Adrenal gland (tissue), 12 donors: ENCODE results near the gene CCL1. TPM values are rescaled to one million over a fixed set of nuclear protein-coding genes. Genes with fewer than 3 reads are reported as not detected.
A peak's percentile ranks its signal among the peaks of the same experiment; 100 is the strongest.

Source experiments
- DNase-seq, 7 donors: peaks; one replicate each; pipeline ENCODE4 v3.0.0-alpha.2; 2019 to 2020
- H3K27ac ChIP-seq, 5 donors: fragments of 200-600 bp; sonication (generic) in 4 of 5; 1 replicate in 3 of 5; 2 replicates in 2 of 5; pipeline versions ENCODE4 v1.5.1 to v1.8.0; 2016 to 2020; ENCODE audit warnings: mild to moderate bottlenecking in 1 of 5
- H3K27me3 ChIP-seq: fragments of 200-600 bp; 2 replicates; pipeline ENCODE4 v1.8.0; 2021
- H3K36me3 ChIP-seq, 2 donors: fragments of 200-600 bp; replicated peaks in 1 of 2; 1 replicate in 1 of 2; 2 replicates in 1 of 2; pipeline versions ENCODE4 v1.5.1 to v1.8.0; 2018 to 2022
- H3K4me1 ChIP-seq, 2 donors: fragments of 200-600 bp; replicated peaks in 1 of 2; 1 replicate in 1 of 2; 2 replicates in 1 of 2; pipeline versions ENCODE4 v1.5.1 to v1.8.0; 2018 to 2021
- H3K4me3 ChIP-seq, 4 donors: fragments of 200-600 bp; sonication (generic) in 3 of 4; one replicate each; pipeline ENCODE4 v1.5.1; 2016 to 2018
- H3K9me3 ChIP-seq, 3 donors: fragments of 200-600 bp; sonication (generic) in 1 of 3; replicated peaks in 1 of 3; 1 replicate in 2 of 3; 2 replicates in 1 of 3; pipeline versions ENCODE4 v1.5.1 to v1.8.0; 2016 to 2021
- CTCF ChIP-seq, 6 experiments: fragments of 450-650 bp in 4 of 6; fragments of 200-600 bp in 2 of 6; sonication (generic) in 1 of 6; IDR thresholded peaks; 1 replicate in 5 of 6; 2 replicates in 1 of 6; pipeline versions ENCODE4 v1.5.1 to v1.8.0; 2016 to 2021; ENCODE audit warnings: antibody characterized with exemption in 6 of 6, mild to moderate bottlenecking in 2 of 6, moderate library complexity in 1 of 6
- POLR2A ChIP-seq, 2 donors: fragments of 450-650 bp; IDR thresholded peaks; one replicate each; pipeline ENCODE4 v1.6.1; 2017; ENCODE audit warnings: antibody characterized with exemption in 2 of 2, mild to moderate bottlenecking in 2 of 2, moderate library complexity in 1 of 2
- WGBS, 4 donors: extraction: QIAGEN DNeasy Blood & Tissue Kit in 2 of 4; methylation state at CpG; one replicate each; pipeline versions ENCODE4 v1.1.5 to v1.1.7; 2013 to 2017; 5-methylcytosine and 5-hydroxymethylcytosine counted together
- intact Hi-C, 2 donors: fragments of 100-400 bp; cut with DNase I; formaldehyde crosslinking; loops; one replicate each; pipeline versions ENCODE4 v1.14.1 to v1.15.0; 2022 to 2023
- polyA plus RNA-seq, 3 donors: library from polyadenylated mRNA; stranded (reverse); fragments of 200-250 nt in 2 of 3; fragments of 350-450 nt in 1 of 3; fragmentation: Illumina TruSeq in 1 of 3; extraction: RNeasy Lipid Tissue Mini Kit (QIAGEN cat#74804) in 1 of 3; gene quantifications; one replicate each; pipeline ENCODE4 v1.2.3, GENCODE V29; 2013 to 2014
- total RNA-seq, 9 donors: library from RNA; depleted of rRNA in 4 of 9; stranded (reverse); fragments of >200 nt in 4 of 9; fragments of 120-200 nt in 1 of 9; fragmentation: NEBNext Ultra II Directional in 1 of 9; extraction: Animal tissue kit (Norgen Biotek cat#: 25700) in 1 of 9; gene quantifications; one replicate each; pipeline versions ENCODE4 v1.1.0 to v1.2.4, GENCODE V29; 2013 to 2023
- donor health status: healthy with polysubstance abuse.
- donor health status: Bipolar disorder and iron deficiency.
- donor health status: DM: yes; HTN: yes; CAD: no.
- donor health status: DM: no; HTN: no; CAD: no.
- donor health status: DM: no; HTN: no; CAD: no.
- donor health status: DM: yes; HTN: yes; CAD: no.

CCL1 gene
- total and polyA plus RNA-seq, 12 donors: not detected

- Histone ChIP-seq H3K27ac (no peak overlapping the region), H3K27me3 (peaks cover 2% of the 10 kb centered on the region), H3K4me3 (no peak overlapping the region), H3K9me3 (no peaks in the 10 kb centered on the region), H3K36me3 (no peaks in the 10 kb centered on the region), H3K4me1 (peaks cover 0 to 5% of the 10 kb centered on the region in 2 donors)
- DNase-seq: no peak
- 35 to 54% (median 41%) methylated on average over 7 of the region's 7 CpGs for WGBS, 4 donors
- no peak for TF ChIP-seq POLR2A (IDR thresholded peaks at IDR 0.05)
- TF ChIP-seq CTCF (IDR thresholded peaks at IDR 0.05): no peak
- intact Hi-C loops: no loop called here
Measured at GRCh38 chr17:34382621-34383124, 19.6 kb upstream of the CCL1 start.

- intact Hi-C loops: no loop called here
- Histone ChIP-seq H3K36me3 (no peaks in the 10 kb centered on the region), H3K9me3 (no peaks in the 10 kb centered on the region), H3K27ac (no peak overlapping the region), H3K4me1 (peaks cover 0 to 5% of the 10 kb centered on the region in 2 donors), H3K4me3 (no peak overlapping the region), H3K27me3 (no peaks in the 10 kb centered on the region)
- no peak for DNase-seq
- WGBS, 4 donors: 73 to 84% (median 77%) methylated on average over 5 of the region's 5 CpGs
- TF ChIP-seq CTCF (IDR thresholded peaks at IDR 0.05): no peak
- no peak for TF ChIP-seq POLR2A (IDR thresholded peaks at IDR 0.05)
Measured at GRCh38 chr17:34379868-34380267, 16.8 kb upstream of the CCL1 start.

GRCh38 chr17:34378664-34379101 is 15.7 kb upstream of the CCL1 start:
- intact Hi-C loops: no loop called here
- 31 to 45% (median 44%) methylated on average over 6 of the region's 6 CpGs for WGBS, 4 donors
- TF ChIP-seq CTCF (IDR thresholded peaks at IDR 0.05): no peak
- no peak for TF ChIP-seq POLR2A (IDR thresholded peaks at IDR 0.05)
- H3K36me3 ChIP-seq: no peaks in the 10 kb centered on the region
- no peak overlapping the region for H3K4me3 ChIP-seq
- H3K4me1 ChIP-seq: peaks cover 0 to 5% of the 10 kb centered on the region in 2 donors
- DNase-seq: peak in 2 of 7 donors; percentile 25 to 35
- H3K27me3 ChIP-seq: no peaks in the 10 kb centered on the region
- no peaks in the 10 kb centered on the region for H3K9me3 ChIP-seq
- H3K27ac ChIP-seq: no peak overlapping the region

DNA sequence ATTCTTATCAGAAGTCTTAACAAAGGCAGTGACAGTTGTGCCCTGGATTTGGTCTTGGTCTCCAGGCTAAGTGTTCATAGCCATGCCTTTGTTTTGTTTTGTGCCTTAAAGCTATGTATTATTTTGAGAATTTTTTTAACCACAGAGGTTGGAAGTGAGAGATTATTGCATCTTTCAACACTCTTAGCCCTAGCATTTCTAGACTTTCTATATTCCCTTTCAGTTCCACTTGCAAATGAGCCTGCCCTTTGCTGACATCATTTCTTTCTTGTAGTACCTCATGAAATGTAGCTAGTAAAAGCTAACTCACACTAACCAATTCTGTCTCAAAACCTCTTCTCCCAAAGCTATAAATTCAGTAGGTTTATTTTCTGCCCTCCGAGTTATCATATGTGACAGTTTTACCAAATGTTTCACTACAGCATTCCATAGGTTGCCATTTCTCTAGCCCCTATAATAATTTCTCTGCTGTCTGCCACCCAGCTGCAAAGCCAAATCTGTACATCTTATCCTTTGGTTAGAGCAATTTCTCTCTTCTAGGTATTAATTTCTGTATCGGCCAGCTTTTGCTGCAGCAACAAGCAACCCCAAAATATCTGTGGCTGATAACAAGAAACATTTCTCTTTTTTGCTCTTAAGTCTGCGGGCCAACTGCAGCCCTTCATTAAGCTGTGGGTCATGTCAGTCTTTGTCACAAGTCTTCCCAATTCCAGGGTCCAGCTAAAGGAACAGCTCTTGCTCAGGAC is 14.2 kb upstream of the CCL1 start:
- H3K27me3 ChIP-seq: no peaks in the 10 kb centered on the region
- no peaks in the 10 kb centered on the region for H3K9me3 ChIP-seq
- H3K27ac ChIP-seq: no peak overlapping the region
- H3K36me3 ChIP-seq: no peaks in the 10 kb centered on the region
- no peak overlapping the region for H3K4me3 ChIP-seq
- intact Hi-C loops: no loop called here
- WGBS, 4 donors: 82 to 91% (median 84%) methylated on average over 3 of the region's 3 CpGs
- H3K4me1 ChIP-seq: peaks cover 0 to 5% of the 10 kb centered on the region in 2 donors
- no peak for DNase-seq
- TF ChIP-seq POLR2A (IDR thresholded peaks at IDR 0.05) (no peak), CTCF (IDR thresholded peaks at IDR 0.05) (no peak)
